ENCODE measurements around the gene GPR155.

The GPR155 gene

GRCh38 chr2:174449033-174449432 is 37.8 kb downstream of the GPR155 start:
- Mint-ChIP-seq H3K9me3 (no peaks in the 10 kb centered on the region), H3K36me3 (ENCODE audit: low read depth) (no peaks in the 10 kb centered on the region), H3K4me1 (peaks cover 7% of the 10 kb centered on the region), H3K27me3 (ENCODE audit: low read depth, poor library complexity) (peaks cover 3% of the 10 kb centered on the region), H3K27ac (no peak overlapping the region), H3K4me3 (no peak overlapping the region)
- DNase-seq = no peak
- TF ChIP-seq CTCF (IDR thresholded peaks at IDR 0.05) = no peak

GRCh38 chr2:174446531-174446930 is 40.3 kb downstream of the GPR155 start:
- no peaks in the 10 kb centered on the region for H3K9me3 Mint-ChIP-seq
- no peak overlapping the region for H3K27ac Mint-ChIP-seq
- H3K27me3 Mint-ChIP-seq (ENCODE audit: low read depth, poor library complexity) = no peaks in the 10 kb centered on the region
- no peaks in the 10 kb centered on the region for H3K36me3 Mint-ChIP-seq (ENCODE audit: low read depth)
- TF ChIP-seq CTCF (IDR thresholded peaks at IDR 0.05) = no peak
- H3K4me1 Mint-ChIP-seq = peaks cover 7% of the 10 kb centered on the region
- no peak for DNase-seq
- H3K4me3 Mint-ChIP-seq = no peak overlapping the region

- Mint-ChIP-seq H3K27me3 (ENCODE audit: low read depth, poor library complexity) (no peaks in the 10 kb centered on the region), H3K36me3 (ENCODE audit: low read depth) (no peaks in the 10 kb centered on the region), H3K4me3 (no peak overlapping the region), H3K9me3 (no peaks in the 10 kb centered on the region), H3K4me1 (peaks cover 7% of the 10 kb centered on the region), H3K27ac (peak overlapping the region; percentile 63)
- no peak for DNase-seq
- TF ChIP-seq CTCF (IDR thresholded peaks at IDR 0.05) = no peak
These were observed 41.6 kb downstream of the GPR155 start for GRCh38 chr2:174445248-174445647.

GRCh38 chr2:174444761-174445160 is 42.1 kb downstream of the GPR155 start:
- Mint-ChIP-seq H3K36me3 (ENCODE audit: low read depth) (no peaks in the 10 kb centered on the region), H3K4me3 (no peak overlapping the region), H3K27ac (peak overlapping the region; percentile 63), H3K27me3 (ENCODE audit: low read depth, poor library complexity) (no peaks in the 10 kb centered on the region), H3K9me3 (no peaks in the 10 kb centered on the region), H3K4me1 (peaks cover 7% of the 10 kb centered on the region)
- no peak for TF ChIP-seq CTCF (IDR thresholded peaks at IDR 0.05)
- no peak for DNase-seq

GRCh38 chr2:174442546-174443510 is 44.0 kb downstream of the GPR155 start:
- H3K4me3 Mint-ChIP-seq = no peak overlapping the region
- TF ChIP-seq CTCF (IDR thresholded peaks at IDR 0.05) = no peak
- no peaks in the 10 kb centered on the region for H3K9me3 Mint-ChIP-seq
- H3K27me3 Mint-ChIP-seq (ENCODE audit: low read depth, poor library complexity) = no peaks in the 10 kb centered on the region
- peaks cover 7% of the 10 kb centered on the region for H3K4me1 Mint-ChIP-seq
- no peak overlapping the region for H3K27ac Mint-ChIP-seq
- no peaks in the 10 kb centered on the region for H3K36me3 Mint-ChIP-seq (ENCODE audit: low read depth)
- DNase-seq = no peak

GRCh38 chr2:174439950-174440349 is 46.9 kb downstream of the GPR155 start:
- DNase-seq = no peak
- H3K27me3 Mint-ChIP-seq (ENCODE audit: low read depth, poor library complexity) = peaks cover 3% of the 10 kb centered on the region
- H3K4me1 Mint-ChIP-seq = peaks cover 4% of the 10 kb centered on the region
- no peak overlapping the region for H3K27ac Mint-ChIP-seq
- peaks cover 4% of the 10 kb centered on the region for H3K36me3 Mint-ChIP-seq (ENCODE audit: low read depth)
- TF ChIP-seq CTCF (IDR thresholded peaks at IDR 0.05) = no peak
- H3K4me3 Mint-ChIP-seq = no peak overlapping the region
- H3K9me3 Mint-ChIP-seq = no peaks in the 10 kb centered on the region
